Stimulated activated CD8-positive, alpha-beta memory T cell treated with anti-CD3 and anti-CD28 coated beads, Interleukin-2, amount 100 ng/mL, for 1 hour (primary cell): ENCODE results near the gene STYXL1.
"Not testable (repeated sequence)": the region's sequence is repeated elsewhere in the genome, so short reads cannot be mapped to it uniquely, and the experiment has no call there.

ENCODE experiments used
- DNase-seq, 2 donors: peaks; one replicate each; pipeline ENCODE4 v3.0.0-alpha.2; 2020; ENCODE audit warnings: low read depth in 2 of 2

The STYXL1 gene

DNA sequence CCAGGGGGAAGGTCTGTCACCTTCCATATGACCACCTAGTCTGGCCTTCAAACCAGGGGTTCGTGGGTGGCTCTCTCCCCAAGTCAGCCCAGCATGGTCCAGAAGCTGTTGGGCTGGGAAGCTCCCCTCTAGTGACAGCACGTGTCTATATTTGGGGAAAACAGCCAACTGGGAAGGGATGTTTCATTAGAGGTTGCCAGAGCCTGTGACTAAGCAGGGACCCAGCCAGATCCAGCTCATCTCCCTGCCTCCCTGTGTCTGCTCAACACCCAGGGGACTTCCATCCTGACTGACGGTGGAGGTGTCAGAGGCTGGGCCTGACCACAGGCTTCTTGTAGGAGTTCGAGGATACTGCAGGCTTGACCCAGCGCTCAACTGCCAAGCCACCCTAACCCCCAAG, 10.5 kb downstream of the STYXL1 start:
- no peak for DNase-seq

GRCh38 chr7:76031964-76032363, 15.8 kb downstream of the STYXL1 start:
- DNase-seq: no peak

GRCh38 chr7:76029682-76030081, 18.1 kb downstream of the STYXL1 start:
- not testable (repeated sequence) for DNase-seq

DNA sequence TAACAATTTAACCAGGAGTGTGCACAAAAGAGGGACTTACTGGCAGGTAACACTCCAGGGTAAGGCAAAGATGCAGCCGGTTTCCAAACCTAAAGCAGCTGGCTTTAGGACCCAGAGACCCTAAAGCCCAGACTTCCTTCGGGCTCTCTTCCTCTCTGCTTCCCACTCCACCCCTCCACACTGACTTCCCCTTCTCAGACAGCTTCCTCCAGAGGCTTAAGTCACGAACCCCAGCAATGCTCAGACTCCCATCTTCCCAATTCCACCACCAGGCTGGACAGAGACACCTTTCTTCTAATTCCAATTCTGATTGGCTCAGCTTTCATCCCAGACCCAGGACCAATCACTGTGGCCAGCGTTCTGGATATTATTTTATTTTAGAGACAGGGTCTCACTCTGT, 24.8 kb downstream of the STYXL1 start:
- DNase-seq: no peak

- no peak for DNase-seq
Observed at GRCh38 chr7:76022026-76022780, 25.6 kb downstream of the STYXL1 start.

GRCh38 chr7:76020031-76020714, 27.6 kb downstream of the STYXL1 start:
- DNase-seq: peak; percentile 24 to 48

DNA sequence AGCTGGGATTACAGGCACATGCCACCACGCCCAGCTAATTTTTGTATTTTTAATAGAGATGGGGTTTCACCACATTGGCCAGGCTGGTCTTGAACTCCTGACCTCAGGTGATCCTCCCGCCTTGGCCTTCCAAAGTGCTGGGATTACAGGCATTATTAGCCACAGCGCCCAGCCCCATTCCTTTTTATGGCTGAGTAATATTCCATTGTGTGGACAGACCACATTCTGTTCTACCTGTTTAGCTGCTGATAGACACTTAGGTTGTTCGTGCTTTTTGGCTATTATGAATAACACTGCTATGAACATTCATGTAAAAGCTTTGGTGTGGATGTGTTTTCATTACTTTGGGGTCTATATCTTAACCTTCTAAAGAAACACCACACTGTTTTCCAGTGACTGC, 29.3 kb downstream of the STYXL1 start:
- not testable (repeated sequence) for DNase-seq

DNA sequence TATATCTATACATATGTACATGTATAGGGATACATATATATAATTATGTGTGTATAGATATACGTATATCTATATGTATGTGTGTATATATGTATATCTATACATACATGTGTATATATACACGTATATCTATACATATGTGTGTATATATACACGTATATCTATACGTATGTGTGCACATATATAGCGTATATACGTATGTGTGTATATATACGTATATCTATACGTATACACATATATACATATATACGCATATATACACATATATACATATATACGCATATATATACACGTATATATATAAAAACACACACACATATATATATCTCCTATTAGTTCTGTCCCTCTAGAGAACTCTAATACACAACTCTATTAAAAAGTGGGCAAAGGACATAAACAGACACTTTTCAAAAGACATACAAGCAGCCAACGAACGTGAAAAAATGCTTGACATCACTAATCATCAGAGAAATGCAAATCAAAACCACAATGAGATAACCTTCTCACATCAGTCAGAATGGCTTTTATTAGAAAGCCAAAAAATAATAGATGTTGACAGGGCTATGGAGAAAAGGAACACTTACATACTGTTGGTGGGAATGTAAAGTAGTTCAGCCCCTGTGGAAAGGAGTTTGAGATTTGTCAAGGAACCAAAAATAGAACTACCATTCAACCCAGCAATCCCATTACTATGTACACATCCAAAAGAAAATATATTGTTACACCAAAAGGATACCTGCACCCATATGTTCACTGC, 31.4 kb downstream of the STYXL1 start:
- no peak for DNase-seq

DNA sequence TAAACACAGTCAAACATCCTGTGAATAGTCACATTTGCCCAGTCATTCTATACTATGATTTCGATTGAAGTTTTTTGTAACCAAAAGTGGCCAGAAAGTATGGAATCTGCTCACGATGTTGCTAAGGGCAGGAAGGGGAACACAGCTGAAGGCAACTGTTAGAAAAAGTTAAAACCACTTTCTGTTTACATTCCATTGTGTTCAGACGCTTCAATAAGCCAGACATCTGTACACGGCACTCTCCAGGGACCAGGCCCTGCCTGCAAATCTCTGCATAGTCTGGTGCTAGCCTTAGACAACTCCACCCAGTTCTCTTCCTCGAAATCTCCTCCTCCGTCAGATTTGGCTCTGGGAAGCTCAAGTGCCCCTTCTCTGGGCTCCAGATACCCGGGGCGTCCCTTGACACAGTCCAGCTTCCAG, 36.3 kb downstream of the STYXL1 start:
- no peak for DNase-seq

- no peak for DNase-seq
Observed at GRCh38 chr7:76009672-76010600, 37.9 kb downstream of the STYXL1 start.

DNA sequence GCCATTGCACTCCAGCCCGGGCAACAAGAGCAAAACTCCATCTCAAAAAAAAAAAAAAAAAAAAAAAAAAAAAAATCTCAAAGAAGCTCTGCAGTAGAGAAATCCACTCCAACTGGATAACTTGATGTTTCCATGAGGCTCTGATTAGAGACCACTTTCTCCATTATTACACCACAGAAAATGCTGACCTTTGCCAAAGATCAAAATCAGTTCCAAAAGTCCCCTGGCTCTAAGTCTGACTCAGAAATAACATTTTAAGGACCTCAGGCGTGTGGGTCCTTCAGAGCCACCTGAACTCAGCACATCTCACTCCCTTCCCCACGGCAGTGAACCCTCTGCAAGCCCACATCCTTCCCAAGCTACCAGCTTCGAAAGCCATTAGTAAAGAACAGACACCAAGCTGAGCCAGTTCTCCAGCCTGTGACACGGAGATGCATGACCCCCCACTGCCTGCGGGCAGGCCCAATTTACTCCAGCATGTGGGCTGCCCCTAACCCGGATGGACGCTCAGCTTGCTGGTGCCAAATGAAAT, 39.6 kb downstream of the STYXL1 start:
- DNase-seq: no peak

- not testable (repeated sequence) for DNase-seq
Observed at GRCh38 chr7:76005004-76005403, 42.8 kb downstream of the STYXL1 start.

DNA sequence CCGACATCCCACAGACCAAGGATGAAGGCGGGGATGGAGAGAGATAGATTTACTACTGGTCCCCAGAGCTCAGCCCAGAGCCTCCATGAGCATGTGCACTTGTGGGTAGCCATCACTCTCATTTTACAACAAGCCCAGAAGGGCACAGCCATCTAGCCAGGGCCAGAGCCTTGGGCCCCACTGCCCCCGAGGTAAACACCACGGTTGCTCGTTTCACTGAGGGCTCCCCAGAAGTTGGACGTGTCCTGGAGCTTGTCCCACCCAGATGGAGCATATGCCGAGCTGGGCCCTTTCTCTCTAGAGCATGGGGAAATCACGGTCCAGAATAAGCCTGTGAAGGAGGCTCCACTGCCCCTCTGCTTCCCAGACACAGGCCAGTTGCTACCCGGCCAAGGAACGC, 44.4 kb downstream of the STYXL1 start:
- DNase-seq: no peak

- DNase-seq: no peak
Observed at GRCh38 chr7:76002822-76003221, 45.0 kb downstream of the STYXL1 start.

- no peak for DNase-seq
Observed at GRCh38 chr7:76002139-76002538, 45.7 kb downstream of the STYXL1 start.

DNA sequence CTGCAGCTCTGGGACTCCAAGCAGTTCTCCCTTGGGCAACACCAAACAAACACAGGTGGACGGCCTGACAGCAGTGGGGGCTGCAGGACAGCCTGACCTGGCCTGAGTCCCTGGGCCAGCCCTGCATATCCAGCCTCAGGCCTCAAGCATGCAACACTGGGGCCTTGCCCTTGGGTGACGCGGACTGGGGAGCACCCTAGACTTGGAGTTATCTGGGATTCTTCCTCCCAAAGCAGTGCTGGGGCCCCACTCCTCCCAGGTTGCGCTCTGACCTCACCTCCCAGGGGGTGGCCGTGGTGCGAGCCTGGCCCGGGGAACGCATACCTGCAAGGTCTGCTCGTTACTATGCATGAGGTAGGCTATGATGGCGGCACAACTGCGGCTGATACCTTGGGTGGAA, 47.2 kb downstream of the STYXL1 start:
- no peak for DNase-seq

- DNase-seq: no peak
Observed at GRCh38 chr7:75998038-75998437, 49.8 kb downstream of the STYXL1 start.

DNA sequence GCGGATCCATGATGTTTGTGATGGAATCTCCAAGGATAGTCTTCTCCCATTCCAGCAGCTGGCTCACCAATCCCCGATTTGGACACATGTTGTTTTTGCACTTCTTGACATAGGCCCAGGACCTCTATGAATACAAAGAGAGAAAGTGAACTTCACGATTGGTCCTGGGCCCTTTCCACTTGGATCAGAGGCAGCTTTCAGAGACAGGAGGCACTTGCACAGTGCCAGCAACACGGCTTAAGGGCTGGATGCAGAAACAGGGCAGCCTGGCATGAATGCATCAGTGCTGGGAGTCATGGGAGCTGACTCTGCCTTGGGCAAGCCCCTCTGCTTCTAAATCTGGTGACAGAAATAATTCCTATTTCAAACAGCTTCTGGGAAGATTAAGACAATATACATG, 51.3 kb downstream of the STYXL1 start:
- DNase-seq: no peak

DNA sequence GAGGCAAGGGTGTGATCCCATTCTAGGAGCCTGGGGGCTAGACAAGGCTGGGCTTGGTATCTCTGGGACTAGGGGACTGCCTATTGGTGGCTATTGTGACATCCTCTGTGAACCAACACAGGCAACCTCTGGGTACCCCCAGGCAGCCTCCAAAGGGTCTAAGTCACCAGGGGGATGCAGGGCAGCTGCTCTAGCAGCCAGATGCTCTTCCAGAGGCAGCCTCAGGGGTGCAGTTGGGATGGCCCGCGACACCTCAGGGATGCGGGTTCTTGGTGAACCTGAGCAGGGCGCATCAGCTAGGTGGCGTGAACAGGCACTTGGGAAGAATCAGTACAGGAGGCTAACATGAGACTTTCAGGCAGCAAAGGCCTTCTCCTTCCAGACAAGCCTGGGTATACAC, 51.8 kb downstream of the STYXL1 start:
- no peak for DNase-seq

- no peak for DNase-seq
Observed at GRCh38 chr7:75995052-75995471, 52.7 kb downstream of the STYXL1 start.

DNA sequence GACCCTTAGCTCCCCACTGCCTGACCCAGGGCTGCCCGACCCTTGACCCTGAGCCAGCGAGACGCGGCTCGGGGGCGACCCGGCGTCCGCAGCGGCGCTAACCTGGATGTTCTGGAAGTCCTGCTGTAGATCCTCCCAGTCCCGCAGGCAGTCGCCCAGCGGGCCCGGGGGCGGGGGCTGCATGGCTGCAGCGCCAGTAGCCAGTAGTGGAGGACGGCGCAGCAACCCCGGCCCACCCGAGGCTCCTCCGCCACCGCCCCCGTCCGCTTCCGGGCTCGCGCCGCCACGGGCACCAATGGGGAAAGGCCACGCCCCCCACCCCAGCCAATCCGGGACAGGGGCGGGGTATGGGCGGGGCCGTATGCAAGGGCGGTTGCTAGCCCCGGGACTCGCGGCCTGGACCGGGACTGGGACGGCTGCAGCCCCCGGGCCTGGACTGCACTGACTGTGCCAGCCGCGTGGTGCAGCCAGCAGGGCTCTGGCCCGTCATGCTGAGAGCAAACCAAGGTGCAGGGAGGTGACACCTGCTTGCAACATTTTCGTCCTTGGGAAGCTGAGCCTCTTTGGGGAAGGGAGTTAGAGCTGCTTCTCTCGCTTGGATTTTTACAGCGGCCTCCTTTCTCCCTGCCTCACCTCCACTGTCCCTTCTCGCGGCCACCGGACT, 53.3 kb downstream of the STYXL1 start, which contains the start of gene TMEM120A:
Gene TMEM120A (minus strand): TSS at position 208 of the 664 bp plus-strand sequence. CDS start 25 bp downstream, at position 183.
- peak; percentile 85 to 93 for DNase-seq
